NCI-H146 (cell line): ENCODE data around the gene THOC6.
"Not testable (repeated sequence)": the region's sequence is repeated elsewhere in the genome, so short reads cannot be mapped to it uniquely, and the experiment has no call there.

Source experiments
- DNase-seq: peaks from one replicate; lab custom pipeline; 2025; lab: John Stamatoyannopoulos, UW

THOC6 gene

DNA sequence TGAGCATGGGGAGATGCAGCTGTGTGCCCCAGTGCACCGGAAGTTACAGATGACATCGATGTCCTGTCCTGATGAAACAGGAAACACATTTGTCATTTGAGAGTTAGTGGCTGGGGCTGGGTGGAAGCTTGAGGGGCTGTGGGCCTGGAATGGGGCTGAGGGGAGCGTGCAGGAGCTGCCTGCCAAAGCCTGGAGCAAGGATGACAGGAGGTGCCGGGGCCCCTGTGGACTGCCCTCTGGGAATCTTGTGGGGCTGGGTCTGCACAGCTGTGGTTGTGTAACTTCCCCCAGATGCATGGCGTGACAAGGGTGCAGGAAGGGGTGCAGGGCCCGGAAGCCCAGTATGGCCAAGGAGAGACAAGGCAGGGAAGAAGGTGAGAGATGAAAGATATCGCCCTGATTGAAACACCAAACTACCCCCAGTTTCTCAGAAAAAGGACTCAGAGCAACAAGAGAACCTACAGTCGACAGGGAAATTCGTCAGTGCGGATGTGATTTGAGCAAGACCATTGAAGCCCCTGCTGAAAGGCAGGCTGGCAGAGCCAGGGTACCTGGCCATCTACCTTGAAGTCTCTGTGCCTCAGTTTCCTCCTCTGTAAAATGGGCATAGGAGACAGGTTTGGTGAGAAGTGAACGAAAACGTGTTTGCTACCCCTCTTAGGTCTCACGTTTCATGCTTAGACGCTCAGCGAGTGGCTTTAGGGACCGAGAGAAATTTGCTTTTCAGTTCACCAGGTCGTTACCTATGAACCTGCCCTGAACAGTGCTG lies 31.3 kb downstream of the THOC6 start:
- no peak for DNase-seq

- DNase-seq: not testable (repeated sequence)
These were observed 31.9 kb downstream of the THOC6 start for GRCh38 chr16:3055734-3056115.

DNA sequence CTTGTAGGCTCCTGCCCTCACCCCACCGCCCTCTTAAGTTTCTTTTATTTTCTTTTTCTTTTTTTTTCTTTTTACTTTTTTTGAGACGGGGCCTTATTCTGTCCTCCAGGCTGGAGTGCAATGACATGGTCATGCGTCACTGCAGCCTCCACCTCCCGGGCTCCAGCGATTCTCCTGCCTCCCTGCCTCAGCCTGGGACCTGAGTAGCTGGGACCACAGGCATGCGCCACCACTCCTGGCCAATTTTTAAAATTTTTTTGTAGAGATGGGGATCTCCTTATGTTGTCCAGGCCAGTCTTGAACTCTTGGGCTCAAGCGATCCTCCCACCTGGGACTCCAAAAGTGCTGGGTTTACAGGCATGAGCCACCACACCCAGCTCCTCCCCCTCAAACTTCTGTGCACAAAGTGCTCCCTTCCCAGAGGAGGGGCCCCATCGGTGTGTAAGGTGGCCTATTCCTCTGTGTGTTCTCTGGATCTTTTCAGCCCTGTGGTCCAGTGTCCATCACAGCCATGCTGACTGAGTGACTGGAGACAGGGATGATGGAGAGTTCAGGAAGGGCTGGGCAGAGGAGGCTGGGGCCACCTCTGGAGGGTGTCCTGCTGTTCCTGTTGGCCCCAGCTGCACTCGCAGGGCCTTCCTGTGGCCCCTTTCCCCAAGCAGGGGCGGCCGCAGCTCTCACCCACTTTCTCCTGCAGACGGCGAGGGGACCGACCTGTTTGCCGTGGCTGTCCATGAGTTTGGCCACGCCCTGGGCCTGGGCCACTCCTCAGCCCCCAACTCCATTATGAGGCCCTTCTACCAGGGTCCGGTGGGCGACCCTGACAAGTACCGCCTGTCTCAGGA lies 32.7 kb downstream of the THOC6 start:
- no peak for DNase-seq

DNA sequence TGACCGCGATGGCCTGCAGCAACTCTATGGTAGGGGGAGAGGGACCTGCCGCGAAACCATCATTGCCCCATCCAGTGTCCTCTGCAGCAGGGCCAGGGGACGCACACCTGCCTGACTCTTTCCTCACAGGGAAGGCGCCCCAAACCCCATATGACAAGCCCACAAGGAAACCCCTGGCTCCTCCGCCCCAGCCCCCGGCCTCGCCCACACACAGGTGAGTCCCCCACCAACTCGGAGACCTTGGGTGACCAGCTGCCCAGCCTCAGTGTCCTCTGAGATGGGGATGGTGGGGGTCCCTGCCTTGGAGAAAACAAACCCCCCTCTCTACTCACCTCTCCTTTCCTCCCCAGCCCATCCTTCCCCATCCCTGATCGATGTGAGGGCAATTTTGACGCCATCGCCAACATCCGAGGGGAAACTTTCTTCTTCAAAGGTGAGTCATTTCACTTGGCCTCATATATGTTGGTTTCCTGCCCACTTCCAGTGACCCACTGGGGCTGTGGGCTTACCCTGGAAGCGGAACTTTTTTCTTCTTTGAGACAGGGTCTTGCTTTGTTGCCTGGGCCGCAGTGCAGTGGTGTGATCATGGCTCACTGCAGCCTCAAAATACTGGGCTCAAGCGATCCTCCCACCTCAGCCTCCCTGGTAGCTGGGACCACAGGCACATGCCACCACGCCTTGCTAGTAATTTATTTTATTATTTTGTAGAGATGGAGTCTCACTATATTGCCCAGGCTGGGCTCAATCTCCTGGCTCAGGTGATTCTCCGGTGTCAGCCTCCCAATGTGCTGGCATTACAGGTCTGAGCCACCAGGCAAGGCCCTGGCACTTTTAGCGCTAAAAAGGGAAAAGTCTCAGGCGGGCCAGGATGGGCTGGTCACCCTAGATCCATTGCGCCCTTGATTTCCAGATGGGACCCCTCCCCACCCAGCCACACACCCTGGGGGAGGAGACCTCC lies 33.6 kb downstream of the THOC6 start:
- DNase-seq: no peak

GRCh38 chr16:3058139-3059030 lies 34.5 kb downstream of the THOC6 start:
- peak; percentile 48 for DNase-seq

- peak; percentile 82 for DNase-seq
These were observed 35.3 kb downstream of the THOC6 start for GRCh38 chr16:3059041-3059722.

DNA sequence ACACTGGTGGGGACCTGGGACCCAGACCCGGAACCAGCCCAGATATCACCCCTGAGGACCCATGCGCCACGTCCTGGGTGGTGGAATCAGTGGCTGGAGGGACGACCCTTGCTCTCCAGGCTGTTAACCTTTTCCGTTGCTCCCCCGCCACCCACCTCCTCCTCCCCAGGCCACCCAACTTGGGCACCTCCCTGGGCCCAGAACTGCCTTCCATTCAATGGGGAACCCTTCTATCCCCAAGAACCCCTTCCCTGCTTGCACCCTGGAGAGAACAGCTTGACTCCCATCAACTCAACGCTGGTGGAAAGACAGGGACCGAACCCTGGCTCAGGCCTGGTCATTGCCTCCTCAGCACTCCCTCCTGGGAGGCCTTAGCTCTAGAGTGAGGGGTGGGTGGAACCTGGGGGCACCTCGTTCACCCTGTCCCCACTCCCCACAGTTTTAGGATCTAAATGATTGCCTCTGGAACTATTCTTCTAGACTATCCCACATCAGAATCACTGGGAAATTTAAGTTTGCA lies 35.9 kb downstream of the THOC6 start:
- no peak for DNase-seq

GRCh38 chr16:3060339-3061127 lies 36.7 kb downstream of the THOC6 start:
- no peak for DNase-seq

- DNase-seq: no peak
These were observed 38.7 kb downstream of the THOC6 start for GRCh38 chr16:3062553-3062952.

- no peak for DNase-seq
These were observed 40.0 kb downstream of the THOC6 start for GRCh38 chr16:3063625-3064386.

DNA sequence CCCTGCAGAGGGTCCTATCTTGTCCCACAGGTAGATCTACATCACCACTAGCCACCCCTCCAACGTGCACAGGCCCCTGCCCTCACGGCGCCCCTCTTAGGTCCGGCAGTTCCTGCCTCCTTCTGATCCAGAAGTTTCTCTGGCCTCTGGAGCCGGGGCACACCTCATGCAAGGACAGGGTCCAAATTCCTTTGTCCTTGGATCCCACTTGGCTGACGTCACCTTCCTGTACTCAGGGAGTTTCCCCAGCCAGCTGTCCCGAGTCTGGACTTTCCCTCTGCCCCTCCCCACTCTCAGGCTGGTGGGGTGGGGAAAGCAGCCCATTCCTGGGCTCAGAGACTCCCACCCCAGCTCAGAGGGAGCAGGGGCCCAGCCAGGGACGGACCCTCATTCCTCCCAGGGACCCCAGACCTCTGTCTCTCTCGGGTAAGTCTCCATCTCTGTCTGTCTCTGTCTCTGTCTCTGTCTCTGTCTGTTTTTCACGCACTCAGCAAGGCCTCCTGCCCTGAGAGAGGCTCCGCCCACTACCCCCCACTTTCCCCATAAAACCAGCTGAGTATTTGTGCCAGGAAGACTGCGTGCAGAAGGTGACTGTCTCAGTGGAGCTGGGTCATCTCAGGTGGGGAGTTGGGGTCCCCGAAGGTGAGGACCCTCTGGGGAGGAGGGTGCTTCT lies 41.4 kb downstream of the THOC6 start, which contains the start of gene IL32:
IL32 (plus strand) TSS at position 572 of the 673 bp plus-strand sequence. CDS start 172 bp downstream, outside the sequence.
- no peak for DNase-seq

DNA sequence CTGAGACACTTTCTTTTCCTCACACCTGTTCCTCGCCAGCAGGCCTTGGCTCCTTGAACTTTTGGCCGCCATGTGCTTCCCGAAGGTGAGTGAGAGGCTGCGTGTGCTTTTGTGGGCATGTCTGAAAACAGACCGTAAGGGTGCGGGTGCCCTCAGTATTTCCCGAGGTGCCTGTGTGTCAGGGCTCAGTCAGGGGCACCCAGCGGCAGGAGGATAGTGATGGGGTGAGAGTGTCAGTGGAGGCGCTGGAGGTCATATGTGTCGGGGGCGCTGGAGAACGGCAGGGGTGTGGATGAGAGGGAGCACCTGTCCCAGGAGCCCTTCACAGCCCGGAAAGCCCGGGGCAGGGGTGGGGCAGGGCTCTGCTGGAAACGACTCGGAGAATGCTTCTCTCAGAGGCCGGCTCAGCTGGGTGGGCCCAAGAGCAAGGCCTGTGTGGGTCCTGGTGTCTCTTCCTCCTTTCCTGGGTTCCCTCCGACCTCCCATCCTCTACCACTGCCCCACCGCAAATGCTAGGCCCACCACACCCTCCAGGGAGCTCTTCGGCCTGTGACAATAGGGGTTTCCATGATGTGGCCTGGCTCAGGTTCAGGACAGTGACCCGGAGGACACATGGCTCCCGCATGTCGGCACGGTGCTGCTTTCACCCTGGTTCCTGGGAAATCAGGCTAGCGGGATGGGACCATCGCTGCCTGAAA lies 42.1 kb downstream of the THOC6 start:
- no peak for DNase-seq

DNA sequence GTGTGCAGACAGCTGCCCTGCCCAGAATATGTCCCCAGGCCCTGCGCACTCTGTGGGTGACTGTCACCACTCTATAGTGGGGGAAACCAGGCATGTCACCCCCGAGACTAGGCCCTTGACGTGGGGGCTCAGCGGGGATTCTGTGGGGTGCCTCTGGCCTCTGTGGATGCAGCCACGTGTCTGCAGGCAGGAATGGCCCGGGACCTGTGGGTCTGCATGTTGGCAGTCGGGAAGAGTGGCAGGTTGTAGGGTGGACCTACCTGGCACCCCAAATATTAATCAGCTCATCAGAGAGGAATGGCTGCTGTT lies 42.6 kb downstream of the THOC6 start:
- DNase-seq: no peak

DNA sequence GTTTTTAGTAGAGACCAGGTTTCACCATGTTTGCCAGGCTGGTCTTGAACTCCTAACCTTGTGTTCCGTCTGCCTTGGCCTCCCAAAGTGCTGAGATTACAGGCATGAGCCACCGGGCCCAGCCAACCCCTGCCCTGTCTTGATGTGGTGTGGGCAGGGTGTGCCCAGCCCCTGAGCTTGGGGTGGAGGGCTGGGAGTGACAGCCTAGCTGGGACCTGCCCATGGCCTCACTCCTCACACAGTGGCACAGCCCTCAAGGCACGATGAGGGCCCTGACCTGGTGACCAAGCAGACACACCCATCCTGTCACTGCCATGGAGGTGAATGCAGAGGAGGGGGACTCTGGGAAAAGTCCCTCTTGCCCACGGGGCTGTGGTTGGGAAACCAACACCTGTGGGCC lies 44.7 kb downstream of the THOC6 start:
- no peak for DNase-seq

DNA sequence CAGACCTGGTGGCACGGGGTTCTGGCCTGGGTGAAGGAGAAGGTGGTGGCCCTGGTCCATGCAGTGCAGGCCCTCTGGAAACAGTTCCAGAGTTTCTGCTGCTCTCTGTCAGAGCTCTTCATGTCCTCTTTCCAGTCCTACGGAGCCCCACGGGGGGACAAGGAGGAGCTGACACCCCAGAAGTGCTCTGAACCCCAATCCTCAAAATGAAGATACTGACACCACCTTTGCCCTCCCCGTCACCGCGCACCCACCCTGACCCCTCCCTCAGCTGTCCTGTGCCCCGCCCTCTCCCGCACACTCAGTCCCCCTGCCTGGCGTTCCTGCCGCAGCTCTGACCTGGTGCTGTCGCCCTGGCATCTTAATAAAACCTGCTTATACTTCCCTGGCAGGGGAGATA lies 45.3 kb downstream of the THOC6 start:
- DNase-seq: not testable (repeated sequence)

DNA sequence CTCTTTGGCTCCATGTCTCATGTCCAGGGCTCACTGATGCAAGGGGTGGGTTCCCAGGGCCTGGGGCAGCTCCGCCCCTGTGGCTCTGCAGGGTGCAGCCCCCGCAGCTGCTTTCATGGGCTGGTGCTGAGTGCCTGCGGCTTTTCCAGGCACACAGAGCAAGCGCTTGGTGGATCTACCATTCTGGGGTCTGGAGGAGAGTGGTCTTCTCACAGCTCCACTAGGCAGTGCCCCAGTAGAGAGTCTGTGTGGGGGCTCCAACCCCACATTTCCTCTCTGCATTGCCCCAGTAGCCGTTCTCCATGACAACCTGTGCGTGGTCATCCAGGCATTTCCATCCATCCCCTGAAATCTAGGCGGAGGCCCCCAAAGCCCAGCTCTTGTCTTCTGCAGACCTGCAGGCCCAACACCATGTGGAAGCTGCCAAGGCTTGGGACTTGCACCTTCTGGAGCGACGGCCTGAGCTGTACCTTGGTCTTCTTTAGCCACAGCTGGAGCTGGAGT lies 46.8 kb downstream of the THOC6 start:
- DNase-seq: no peak

- DNase-seq: no peak
These were observed 47.8 kb downstream of the THOC6 start for GRCh38 chr16:3071655-3072054.
